GM12878 (cell line): ENCODE data around the gene SPINK9. TPM values are rescaled to one million over a fixed set of nuclear protein-coding genes. Genes with fewer than 3 reads are reported as not detected.

Experiments
- ATAC-seq: fragments of 200-7000 bp; cut with Tn5 transposase; 3 replicates; pipeline ENCODE4 v1.9.1; 2020; ENCODE audit warnings: mild to moderate bottlenecking, moderate library complexity
- BruUV-seq: library from RNA; stranded (reverse); fragments of 400-500 nt; replicated peaks from 2 replicates; lab custom pipeline; 2021; lab: Mats Ljungman, UMichigan
- CTCF ChIA-PET: fragments of 300-600 bp; sonication (Branson Sonifier 250); formaldehyde crosslinking; extraction: SDS; loops from one replicate; lab custom pipeline; 2021; ENCODE audit warnings: inconsistent platforms; lab: Yijun Ruan, JAX
- POLR2A ChIA-PET: fragments of 350-600 bp; formaldehyde crosslinking; extraction: SDS; loops from one replicate; lab custom pipeline; 2021; ENCODE audit warnings: inconsistent platforms; lab: Charles Lee
- RAD21 ChIA-PET: fragments of 300-600 bp; sonication (Branson Sonifier 250); formaldehyde crosslinking; loops from one replicate; lab custom pipeline; 2023; ENCODE audit warnings: antibody characterized with exemption; ENCODE audit not compliant: unreplicated experiment; lab: Charles Lee
- SMC1A ChIA-PET: fragments of 300-600 bp; sonication (Branson Sonifier 250); formaldehyde crosslinking; loops from one replicate; lab custom pipeline; 2023; ENCODE audit not compliant: unreplicated experiment, uncharacterized antibody; lab: Charles Lee
- DNase-seq: peaks from one replicate; pipeline ENCODE4 v3.0.0-alpha.2; 2011; ENCODE audit warnings: low read depth, low spot score
- FAIRE-seq: peaks from 3 replicates; lab custom pipeline; 2011; peaks lifted over from hg19 to GRCh38; lab: Jason Lieb, UNC
- H2AFZ ChIP-seq: 2 replicates; pipeline ENCODE4 v1.6.0; 2011; ENCODE audit warnings: low read depth, low read length, control low read depth; ENCODE audit not compliant: control insufficient read depth
- H3K27ac ChIP-seq: 2 replicates; pipeline ENCODE4 v1.5.1; 2011; ENCODE audit warnings: control low read depth; ENCODE audit not compliant: control insufficient read depth, insufficient read depth
- H3K27me3 ChIP-seq, 2 experiments: replicated peaks in 1 of 2; 2 replicates each; pipeline versions ENCODE4 v1.6.0 to v1.6.1; 2011; ENCODE audit warnings: low read length in 1 of 2; ENCODE audit not compliant: control insufficient read depth in 2 of 2, insufficient read depth in 2 of 2
- H3K36me3 ChIP-seq, 2 experiments: 2 replicates each; pipeline ENCODE4 v1.5.1; 2011; ENCODE audit warnings: low read length in 1 of 2; ENCODE audit not compliant: control insufficient read depth in 2 of 2, insufficient read depth in 2 of 2
- H3K4me1 ChIP-seq: 2 replicates; pipeline ENCODE4 v1.6.1; 2011; ENCODE audit warnings: mild to moderate bottlenecking, low read length, moderate library complexity, mixed read lengths; ENCODE audit not compliant: control insufficient read depth, insufficient read depth
- H3K4me2 ChIP-seq: 2 replicates; pipeline ENCODE4 v1.6.0; 2011; ENCODE audit warnings: control low read depth; ENCODE audit not compliant: control insufficient read depth, insufficient read depth
- H3K4me3 ChIP-seq: fragments of 200-600 bp; sonication (generic); 2 replicates; pipeline ENCODE4 v1.5.1; 2016
- H3K79me2 ChIP-seq: 2 replicates; pipeline ENCODE4 v1.6.0; 2011; ENCODE audit warnings: low read length; ENCODE audit not compliant: control insufficient read depth, insufficient read depth
- H3K9ac ChIP-seq: 2 replicates; pipeline ENCODE4 v1.8.0; 2011; ENCODE audit warnings: low read length, control low read depth, mixed read lengths; ENCODE audit not compliant: control insufficient read depth, insufficient read depth
- H3K9me3 ChIP-seq: replicated peaks from 3 replicates; pipeline ENCODE4 v1.5.1; 2011; ENCODE audit warnings: mild to moderate bottlenecking, low read length; ENCODE audit not compliant: control insufficient read depth, insufficient read depth
- H4K20me1 ChIP-seq: 2 replicates; pipeline ENCODE4 v1.6.0; 2011; ENCODE audit not compliant: control insufficient read depth, insufficient read depth
- ASH2L ChIP-seq: fragments of 300-600, 200-600 bp; sonication (generic); IDR thresholded peaks from 2 replicates; pipeline ENCODE4 v1.6.1; 2017; ENCODE audit warnings: low read depth, mild to moderate bottlenecking, borderline replicate concordance
- CBX3 ChIP-seq: fragments of 200-600 bp; sonication (generic); IDR thresholded peaks from 2 replicates; pipeline ENCODE4 v1.6.1; 2016; ENCODE audit warnings: low read depth, borderline replicate concordance
- EGR1 ChIP-seq, 2 experiments: IDR thresholded peaks; 1 replicate in 1 of 2; 2 replicates in 1 of 2; pipeline ENCODE4 v1.6.1; 2011 to 2012; ENCODE audit warnings: low read depth in 2 of 2, low read length in 2 of 2, borderline replicate concordance in 1 of 2, mild to moderate bottlenecking in 1 of 2, moderate library complexity in 1 of 2
- FOS ChIP-seq: IDR thresholded peaks from 3 replicates; pipeline ENCODE4 v1.6.1; 2011; ENCODE audit warnings: borderline replicate concordance; ENCODE audit not compliant: insufficient read length; ENCODE audit errors: extremely low read depth
- GABPA ChIP-seq: IDR thresholded peaks from 2 replicates; pipeline ENCODE4 v1.6.1; 2014; ENCODE audit warnings: antibody characterized with exemption, low read depth, mild to moderate bottlenecking, inconsistent platforms
- GATAD2B ChIP-seq: fragments of 450-650 bp; conservative IDR thresholded peaks from 2 replicates; pipeline ENCODE4 v1.6.1; 2017; ENCODE audit warnings: low read depth, mild to moderate bottlenecking, moderate library complexity
- IRF5 ChIP-seq: fragments of 450-650 bp; IDR thresholded peaks from 2 replicates; pipeline ENCODE4 v1.6.1; 2017; ENCODE audit warnings: borderline replicate concordance
- JUND ChIP-seq: IDR thresholded peaks from 2 replicates; pipeline ENCODE4 v1.6.1; 2012; ENCODE audit warnings: low read depth, mild to moderate bottlenecking, low read length, improper control_type of control experiment, moderate library complexity
- MAX ChIP-seq: IDR thresholded peaks from 2 replicates; pipeline ENCODE4 v1.6.1; 2012; ENCODE audit warnings: low read depth, low read length, improper control_type of control experiment
- MXI1 ChIP-seq: fragments of 150-350 bp; IDR thresholded peaks from 2 replicates; pipeline ENCODE4 v1.6.1; 2011; ENCODE audit warnings: low read depth, mild to moderate bottlenecking, inconsistent platforms, low read length, improper control_type of control experiment
- RAD51 ChIP-seq: fragments of 450-650 bp; IDR thresholded peaks from 2 replicates; pipeline ENCODE4 v1.6.1; 2016; ENCODE audit warnings: moderate library complexity, mild to moderate bottlenecking, inconsistent platforms
- RCOR1 ChIP-seq: conservative IDR thresholded peaks from 2 replicates; pipeline ENCODE4 v1.6.1; 2012; ENCODE audit warnings: low read depth, low read length, improper control_type of control experiment
- ZSCAN29 ChIP-seq: fragments of 450-650 bp; IDR thresholded peaks from 2 replicates; pipeline ENCODE4 v1.6.1; 2017; ENCODE audit warnings: mild to moderate bottlenecking, moderate library complexity
- WGBS: methylation state at CpG from one replicate; pipeline ENCODE4 v1.1.6; 2016; ENCODE audit warnings: low lambda C conversion rate; ENCODE audit not compliant: insufficient replicate concordance, insufficient coverage; ENCODE audit errors: missing lambda C conversion rate; 5-methylcytosine and 5-hydroxymethylcytosine counted together
- in situ Hi-C: fragments of 300-500 bp; cut with MboI; formaldehyde crosslinking; loops from 9 replicates; pipeline ENCODE4 v1.14.3; 2018; ENCODE audit warnings: mixed read lengths
- intact Hi-C: fragments of 100-400 bp; cut with micrococcal nuclease; formaldehyde crosslinking; loops from one replicate; pipeline ENCODE4 v1.14.2; 2022; ENCODE audit not compliant: unreplicated experiment
- polyA plus RNA-seq, 11 experiments: library from polyadenylated mRNA; depleted of rRNA in 4 of 11; unstranded in 6 of 11; stranded (reverse) in 5 of 11; fragments of >200 nt; fragmentation: Nextera tagmentation in 4 of 11; fragmentation: Illumina TruSeq in 1 of 11; extraction: Ambion mirVana in 4 of 11; extraction: Trizol in 1 of 11; gene quantifications; 1 replicate in 1 of 11; 2 replicates in 10 of 11; pipeline versions ENCODE4 v1.2.1 to v1.2.3, GENCODE V29; 2011 to 2016; ENCODE audit warnings: inconsistent platforms in 2 of 11, missing spikeins in 2 of 11, low read depth in 1 of 11
- total RNA-seq, 4 experiments: library from RNA; depleted of rRNA in 3 of 4; stranded (reverse); fragments of >200 nt in 3 of 4; fragmentation: Illumina TruSeq in 1 of 4; extraction: Trizol in 1 of 4; gene quantifications; 2 replicates each; pipeline versions ENCODE4 v1.2.1 to v1.2.3, GENCODE V29; 2013 to 2021

The SPINK9 gene
- total and polyA plus RNA-seq, 10 of the 15 experiments (the other 5 are each of a cell fraction or from before 2014, with no cell fraction given): not detected

DNA sequence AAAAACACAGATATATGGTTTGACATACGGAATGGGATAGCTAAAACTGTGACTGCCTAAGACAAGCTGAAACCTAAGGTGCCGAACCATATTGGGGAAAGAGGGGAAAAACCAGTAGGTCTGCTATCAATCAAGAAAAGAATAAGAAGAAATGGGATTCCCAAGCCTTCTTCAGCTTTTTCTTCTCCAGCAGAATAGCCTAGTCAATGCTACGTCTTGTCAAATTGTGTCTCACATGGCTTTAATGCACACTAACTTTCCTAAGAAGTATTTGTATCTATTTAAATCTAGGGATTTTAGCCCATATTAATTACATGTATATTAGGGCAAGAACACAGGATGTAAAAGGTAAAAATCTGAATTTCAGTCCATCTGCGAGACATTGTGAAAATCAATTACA, 47.6 kb downstream of the SPINK9 start:
- Histone ChIP-seq H3K27ac (peak overlapping the region; percentile 77), H3K79me2 (peaks cover 31% of the 10 kb centered on the region), H3K9me3 (peaks cover 6% of the 10 kb centered on the region), H3K9ac (peak overlapping the region; percentile 91), H3K36me3 (0 out of 4 replicates have a peak, but pooled peaks cover 0 to 2% of the 10 kb centered on the region in 2 experiments), H3K4me1 (peaks cover 8% of the 10 kb centered on the region), H2AFZ (peak overlapping the region; percentile 97), H4K20me1 (no peaks in the 10 kb centered on the region), H3K4me3 (peak overlapping the region; percentile 86), H3K27me3 (no peaks in the 10 kb centered on the region), H3K4me2 (peak overlapping the region; percentile 89)
- ChIA-PET SMC1A (interaction anchor here (0.9 kb wide), 1 partner anchor 8 kb away, joined by 3 read pairs; no protein-coding TSS in a partner anchor), CTCF (interaction anchor here (0.7 to 1.2 kb wide), 2 partner anchors 9 to 203 kb away, joined by 3 to 10 read pairs; no protein-coding TSS in a partner anchor), RAD21 (no interaction called here), POLR2A (no interaction called here)
- in situ Hi-C loops: no loop called here
- intact Hi-C loops: no loop called here
- no peak for ATAC-seq
- WGBS: 66% methylated on average over 4 of the region's 4 CpGs
- BruUV-seq: TSS peak; percentile 96
- FAIRE-seq: no peak
- no peak for TF ChIP-seq FOS
- DNase-seq: no peak

GRCh38 chr5:148383564-148384379, 48.4 kb downstream of the SPINK9 start, which contains the start of gene FBXO38:
FBXO38 (plus strand) TSS chr5:148383958; CDS start chr5:148394777, 10,819 bp downstream.
- peak within 1 kb of the TSS; percentile 77 for H3K27ac ChIP-seq
- H3K9ac ChIP-seq: peak within 1 kb of the TSS; percentile 91
- peak within 1 kb of the TSS; percentile 86 for H3K4me3 ChIP-seq
- H2AFZ ChIP-seq: peak within 1 kb of the TSS; percentile 97
- no TSS peak for BruUV-seq
- DNase-seq: peak; percentile 95
- peak; percentile 98 for ATAC-seq
- no peaks in the 10 kb centered on the region for H4K20me1 ChIP-seq
- WGBS: 1% methylated on average over 38 of the region's 45 CpGs
- POLR2A ChIA-PET: interaction anchor here (0.9 kb wide), 1 partner anchor 9 kb away, joined by 3 read pairs; no protein-coding TSS in a partner anchor
- peak; percentile 75 for FAIRE-seq
- 0 out of 4 replicates have a peak, but pooled peaks cover 0 to 2% of the 10 kb centered on the region in 2 experiments for H3K36me3 ChIP-seq
- H3K4me2 ChIP-seq: peak within 1 kb of the TSS; percentile 92
- CTCF ChIA-PET: interaction anchor here (0.5 to 1.4 kb wide), 6 partner anchors 10 to 204 kb away, joined by 3 to 4 read pairs (median 4); no protein-coding TSS in a partner anchor
- RAD21 ChIA-PET: interaction anchor here (1.0 to 1.3 kb wide), 2 partner anchors 9 to 529 kb away, joined by 3 to 4 read pairs; no protein-coding TSS in a partner anchor
- peaks cover under 1% of the 10 kb centered on the region; the same call in 2 of the 3 replicates for H3K9me3 ChIP-seq
- intact Hi-C loops: no loop called here
- no peaks in the 10 kb centered on the region for H3K27me3 ChIP-seq
- in situ Hi-C loops: no loop called here
- SMC1A ChIA-PET: interaction anchor here (1.5 kb wide), 1 partner anchor 10 kb away, joined by 4 read pairs; no protein-coding TSS in a partner anchor
- H3K79me2 ChIP-seq: peaks cover 32% of the 10 kb centered on the region
- peaks cover 8% of the 10 kb centered on the region for H3K4me1 ChIP-seq
- TF ChIP-seq FOS: no peak
- no peak for TF ChIP-seq JUND
- TF ChIP-seq CBX3: no peak
- no peak for TF ChIP-seq ZSCAN29
- peak; percentile 96 for TF ChIP-seq GABPA
- peak; percentile 54; the same call in 1 of the 2 replicates for TF ChIP-seq MAX
- peak; percentile 80 for TF ChIP-seq MXI1
- no peak for TF ChIP-seq ASH2L
- TF ChIP-seq RCOR1: peak; percentile 94
- TF ChIP-seq IRF5: no peak
- peak; percentile 53; the same call in 1 of the 2 replicates for TF ChIP-seq RAD51
- 0 out of 3 replicates have a peak, but pooled peaks of 1 of the 2 experiments have one; percentile 24 for TF ChIP-seq EGR1 (IDR thresholded peaks at IDR 0.05; ENCODE audit: borderline replicate concordance in 1 of 2, low read depth in 2 of 2, low read length in 2 of 2)
- peak; percentile 59; the same call in 1 of the 2 replicates for TF ChIP-seq GATAD2B
